Neural cell (in vitro differentiated cells): Measurements from ENCODE around the gene ZNF594.
"Not testable (repeated sequence)": the region's sequence is repeated elsewhere in the genome, so short reads cannot be mapped to it uniquely, and the experiment has no call there.

Source experiments
- EP300 ChIP-seq: fragments of 450-650 bp; conservative IDR thresholded peaks from 2 replicates; pipeline ENCODE4 v1.6.1; 2014; ENCODE audit warnings: antibody characterized with exemption, mild to moderate bottlenecking, moderate library complexity; ENCODE audit not compliant: poor library complexity, severe bottlenecking
- EZH2 ChIP-seq: fragments of 200-600, 300-800 bp; shearing (Covaris generic), sonication (generic); IDR thresholded peaks from 2 replicates; pipeline ENCODE4 v1.6.1; 2014; ENCODE audit warnings: antibody characterized with exemption, low read length, borderline replicate concordance, mild to moderate bottlenecking; ENCODE audit not compliant: insufficient read depth, poor library complexity, severe bottlenecking
- POLR2AphosphoS5 ChIP-seq: IDR thresholded peaks from 2 replicates; pipeline ENCODE4 v1.6.1; 2012
- RAD21 ChIP-seq: fragments of 450-650 bp; conservative IDR thresholded peaks from 2 replicates; pipeline ENCODE4 v1.6.1; 2014; ENCODE audit warnings: antibody characterized with exemption, mild to moderate bottlenecking, moderate library complexity
- TF ChIP-seq, protein P1 (sequence below): fragments of 450-650 bp; IDR thresholded peaks from 2 replicates; pipeline ENCODE4 v1.5.1; 2014; ENCODE audit warnings: antibody characterized with exemption, mild to moderate bottlenecking, moderate library complexity; ENCODE audit not compliant: poor library complexity, severe bottlenecking
- TF ChIP-seq, protein P2 (sequence below): IDR thresholded peaks from 2 replicates; pipeline ENCODE4 v1.6.1; 2012; ENCODE audit warnings: borderline replicate concordance

DNA sequence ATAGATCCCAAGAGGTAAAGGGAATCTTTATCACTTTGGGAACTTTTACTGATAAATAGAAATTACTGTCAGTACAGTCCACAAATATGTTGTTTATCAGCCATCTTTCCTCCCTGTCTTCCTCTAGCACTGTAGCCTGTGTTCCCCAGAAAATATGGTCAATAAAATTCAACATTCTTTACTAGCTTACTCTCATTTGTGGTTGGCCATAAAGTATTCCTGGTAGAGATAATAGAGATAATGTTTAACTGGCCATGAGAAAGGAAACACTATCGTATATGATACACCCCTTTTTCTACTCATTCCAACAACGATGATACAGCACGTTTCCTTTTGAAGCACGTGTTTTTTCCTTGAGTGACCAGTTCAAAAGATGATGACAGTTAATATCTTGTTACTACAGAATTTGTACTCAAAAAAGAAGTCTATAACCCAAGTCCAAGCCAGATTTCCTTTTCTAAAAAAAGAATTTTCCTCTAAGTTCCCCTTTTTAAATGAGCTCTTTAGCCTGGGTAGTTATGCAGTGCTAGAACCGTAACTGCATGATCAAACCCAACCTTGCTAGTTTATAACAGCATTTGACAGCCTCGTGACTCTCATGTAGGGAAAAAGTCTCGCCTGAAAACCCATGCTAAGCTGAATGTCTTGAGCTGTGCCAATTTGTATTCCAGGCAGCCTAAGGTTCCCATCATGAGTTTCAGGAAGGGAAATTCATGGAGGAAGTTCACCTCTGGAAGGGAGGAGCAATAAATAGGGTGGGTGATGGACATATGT, 25.7 kb downstream of the ZNF594 start:
- TF ChIP-seq, protein P1, sequence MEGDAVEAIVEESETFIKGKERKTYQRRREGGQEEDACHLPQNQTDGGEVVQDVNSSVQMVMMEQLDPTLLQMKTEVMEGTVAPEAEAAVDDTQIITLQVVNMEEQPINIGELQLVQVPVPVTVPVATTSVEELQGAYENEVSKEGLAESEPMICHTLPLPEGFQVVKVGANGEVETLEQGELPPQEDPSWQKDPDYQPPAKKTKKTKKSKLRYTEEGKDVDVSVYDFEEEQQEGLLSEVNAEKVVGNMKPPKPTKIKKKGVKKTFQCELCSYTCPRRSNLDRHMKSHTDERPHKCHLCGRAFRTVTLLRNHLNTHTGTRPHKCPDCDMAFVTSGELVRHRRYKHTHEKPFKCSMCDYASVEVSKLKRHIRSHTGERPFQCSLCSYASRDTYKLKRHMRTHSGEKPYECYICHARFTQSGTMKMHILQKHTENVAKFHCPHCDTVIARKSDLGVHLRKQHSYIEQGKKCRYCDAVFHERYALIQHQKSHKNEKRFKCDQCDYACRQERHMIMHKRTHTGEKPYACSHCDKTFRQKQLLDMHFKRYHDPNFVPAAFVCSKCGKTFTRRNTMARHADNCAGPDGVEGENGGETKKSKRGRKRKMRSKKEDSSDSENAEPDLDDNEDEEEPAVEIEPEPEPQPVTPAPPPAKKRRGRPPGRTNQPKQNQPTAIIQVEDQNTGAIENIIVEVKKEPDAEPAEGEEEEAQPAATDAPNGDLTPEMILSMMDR: not testable (repeated sequence)
- TF ChIP-seq EP300, POLR2AphosphoS5, RAD21, EZH2: not testable (repeated sequence)
- TF ChIP-seq, protein P2, sequence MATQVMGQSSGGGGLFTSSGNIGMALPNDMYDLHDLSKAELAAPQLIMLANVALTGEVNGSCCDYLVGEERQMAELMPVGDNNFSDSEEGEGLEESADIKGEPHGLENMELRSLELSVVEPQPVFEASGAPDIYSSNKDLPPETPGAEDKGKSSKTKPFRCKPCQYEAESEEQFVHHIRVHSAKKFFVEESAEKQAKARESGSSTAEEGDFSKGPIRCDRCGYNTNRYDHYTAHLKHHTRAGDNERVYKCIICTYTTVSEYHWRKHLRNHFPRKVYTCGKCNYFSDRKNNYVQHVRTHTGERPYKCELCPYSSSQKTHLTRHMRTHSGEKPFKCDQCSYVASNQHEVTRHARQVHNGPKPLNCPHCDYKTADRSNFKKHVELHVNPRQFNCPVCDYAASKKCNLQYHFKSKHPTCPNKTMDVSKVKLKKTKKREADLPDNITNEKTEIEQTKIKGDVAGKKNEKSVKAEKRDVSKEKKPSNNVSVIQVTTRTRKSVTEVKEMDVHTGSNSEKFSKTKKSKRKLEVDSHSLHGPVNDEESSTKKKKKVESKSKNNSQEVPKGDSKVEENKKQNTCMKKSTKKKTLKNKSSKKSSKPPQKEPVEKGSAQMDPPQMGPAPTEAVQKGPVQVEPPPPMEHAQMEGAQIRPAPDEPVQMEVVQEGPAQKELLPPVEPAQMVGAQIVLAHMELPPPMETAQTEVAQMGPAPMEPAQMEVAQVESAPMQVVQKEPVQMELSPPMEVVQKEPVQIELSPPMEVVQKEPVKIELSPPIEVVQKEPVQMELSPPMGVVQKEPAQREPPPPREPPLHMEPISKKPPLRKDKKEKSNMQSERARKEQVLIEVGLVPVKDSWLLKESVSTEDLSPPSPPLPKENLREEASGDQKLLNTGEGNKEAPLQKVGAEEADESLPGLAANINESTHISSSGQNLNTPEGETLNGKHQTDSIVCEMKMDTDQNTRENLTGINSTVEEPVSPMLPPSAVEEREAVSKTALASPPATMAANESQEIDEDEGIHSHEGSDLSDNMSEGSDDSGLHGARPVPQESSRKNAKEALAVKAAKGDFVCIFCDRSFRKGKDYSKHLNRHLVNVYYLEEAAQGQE: not testable (repeated sequence)
